ENCODE data around the gene RAB27B.

- TF ChIP-seq CTCF (conservative IDR thresholded peaks at IDR 0.05 in 1 of 2, IDR thresholded peaks at IDR 0.05 in 1 of 2; ENCODE audit: extremely low read depth in 1 of 2, insufficient read depth in 1 of 2, low read depth in 1 of 2, low read length in 2 of 2) (no peak), EZH2 (IDR thresholded peaks at IDR 0.05; ENCODE audit: borderline replicate concordance, low read length) (no peak)
These were observed 52.3 kb downstream of the RAB27B start for GRCh38 chr18:54880395-54881105.

Measured in mammary epithelial cell (primary cell).